Middle frontal gyrus (tissue), 1 donor: Measurements from ENCODE around the gene TMEM17.
A peak's percentile ranks its signal among the peaks of the same experiment; 100 is the strongest.

Experiments
- DNase-seq: peaks from one replicate; pipeline ENCODE4 v3.0.0-alpha.2; 2015; ENCODE audit warnings: low spot score; ENCODE audit errors: extremely low spot score

The TMEM17 gene

GRCh38 chr2:62511636-62512035 is 5.6 kb upstream of the TMEM17 start:
- no peak for DNase-seq

- DNase-seq, result no peak
These were observed 391 bp upstream of the TMEM17 start for GRCh38 chr2:62506421-62506750.

DNA sequence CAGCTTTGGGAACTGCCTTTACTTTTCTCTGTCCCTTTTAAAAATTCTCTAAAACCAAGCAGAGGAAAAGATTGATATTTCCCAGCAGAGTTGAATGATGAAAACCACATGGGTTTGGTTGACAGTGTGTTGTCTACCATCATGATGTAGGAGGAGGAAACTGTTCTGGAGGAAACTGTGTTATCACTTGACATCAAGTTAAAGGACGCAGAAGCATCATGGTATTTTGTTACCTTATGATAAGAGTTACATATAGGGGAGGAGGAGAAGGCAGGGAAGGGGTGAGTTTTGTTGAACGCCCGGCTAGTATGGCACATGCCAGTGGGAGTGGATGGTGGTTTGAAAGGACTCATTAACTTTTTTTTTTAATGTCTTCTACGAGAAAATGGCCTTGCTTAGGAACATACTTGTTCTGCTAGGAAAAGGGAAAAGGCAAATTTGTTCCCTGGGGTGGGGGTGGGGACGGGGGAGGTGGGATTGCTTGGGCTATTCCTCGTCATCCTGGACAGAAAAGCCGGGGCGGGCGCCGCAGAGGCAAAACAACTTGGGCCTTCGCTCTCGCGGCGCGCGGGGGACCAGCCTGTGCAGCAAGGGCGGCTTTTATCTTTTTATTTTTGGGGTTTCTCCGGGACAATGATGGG is 766 bp downstream of the TMEM17 start:
- DNase-seq, result no peak

GRCh38 chr2:62504657-62505056 is 1.3 kb downstream of the TMEM17 start:
- DNase-seq, result no peak

DNA sequence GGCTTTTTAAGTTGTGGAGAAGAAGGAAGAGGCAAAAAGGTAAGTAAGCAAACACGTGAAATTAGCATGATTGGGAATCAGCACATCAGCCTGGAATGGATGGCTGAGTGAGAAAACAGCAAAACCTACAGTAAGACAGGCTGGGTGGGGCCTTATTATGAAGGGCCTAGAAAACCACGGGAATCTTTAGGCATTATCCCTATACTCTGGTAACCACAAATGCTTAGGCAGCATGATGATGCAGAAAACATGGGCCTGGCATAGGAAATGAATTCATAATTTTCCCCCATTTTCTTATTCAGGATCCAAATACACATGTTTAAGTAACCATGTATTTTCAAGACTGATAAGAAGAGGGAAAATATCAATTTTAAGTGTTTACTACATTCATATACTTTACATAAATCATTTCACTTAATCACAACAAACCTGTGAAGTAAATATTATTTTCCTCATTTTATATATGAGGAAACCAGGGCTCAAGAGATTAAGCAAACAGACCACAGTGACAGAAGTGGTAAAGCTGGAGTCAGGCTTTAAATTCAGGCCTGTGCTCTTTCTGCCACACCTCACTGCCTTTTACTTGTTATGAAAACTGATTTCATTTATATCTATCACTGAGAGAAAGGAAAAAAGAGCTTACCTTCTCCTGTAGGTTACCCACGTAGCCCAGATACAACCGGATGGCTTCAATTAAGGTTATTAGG is 4.0 kb downstream of the TMEM17 start:
- no peak for DNase-seq

DNA sequence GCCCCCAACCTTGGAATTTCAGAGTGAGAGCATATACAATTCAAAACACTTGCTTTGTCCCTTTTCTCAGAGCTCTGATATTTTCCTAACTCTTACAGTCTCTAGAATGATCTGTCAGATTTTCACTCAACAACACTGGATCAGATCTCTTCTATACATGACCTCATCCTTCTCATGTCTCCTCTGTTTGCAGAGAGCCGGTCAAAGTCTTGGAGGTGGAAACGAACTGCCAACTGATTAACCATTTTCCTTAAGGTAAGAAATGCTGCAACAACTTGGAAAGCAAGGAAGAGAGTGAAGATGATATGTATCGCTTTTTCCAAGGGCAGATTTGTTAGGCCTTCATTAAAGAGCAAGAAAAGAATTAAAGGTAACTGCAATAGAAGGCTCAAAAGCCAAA is 4.9 kb downstream of the TMEM17 start:
- no peak for DNase-seq

GRCh38 chr2:62499430-62500060 is 6.5 kb downstream of the TMEM17 start:
- no peak for DNase-seq

DNA sequence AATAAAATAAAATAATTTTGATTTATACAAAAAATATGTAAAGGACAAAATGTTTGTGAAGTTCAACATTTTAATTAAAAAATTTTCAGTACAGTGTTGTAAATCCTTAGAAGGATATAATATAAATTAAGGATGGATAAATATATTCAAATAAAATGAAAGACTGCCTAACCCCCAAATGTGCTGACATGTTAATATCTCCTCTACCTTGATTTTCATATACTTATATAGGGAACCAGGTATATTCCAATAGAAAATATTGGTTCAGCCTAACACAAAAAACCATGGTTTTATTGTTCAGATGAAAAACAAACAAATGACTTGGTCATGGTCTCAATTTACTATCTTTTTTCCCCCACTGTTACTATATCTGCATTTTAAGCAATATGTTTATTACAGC is 7.3 kb downstream of the TMEM17 start:
- DNase-seq, result no peak

GRCh38 chr2:62495761-62496160 is 10.2 kb downstream of the TMEM17 start:
- DNase-seq, result no peak

- DNase-seq, result no peak
These were observed 13.9 kb downstream of the TMEM17 start for GRCh38 chr2:62492048-62492447.

DNA sequence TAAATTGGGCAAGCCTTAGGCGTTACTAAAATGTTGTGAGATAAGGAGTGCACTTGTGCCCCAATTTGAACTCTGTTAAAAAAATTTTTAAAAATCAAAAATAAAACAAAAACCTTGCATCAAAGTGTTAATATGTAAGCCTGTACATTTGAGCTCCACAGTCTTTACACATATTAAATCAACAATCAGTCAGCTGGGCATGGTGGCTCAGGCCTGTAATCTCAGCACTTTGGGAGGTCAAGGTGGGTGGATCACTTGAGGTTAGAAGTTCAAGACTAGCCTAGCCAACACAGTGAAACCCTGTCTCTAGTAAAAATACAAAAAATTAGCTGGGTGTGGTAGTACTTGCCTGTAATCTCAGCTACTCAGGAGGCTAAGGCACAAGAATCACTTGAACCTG is 16.3 kb downstream of the TMEM17 start:
- no peak for DNase-seq

- no peak for DNase-seq
These were observed 16.8 kb downstream of the TMEM17 start for GRCh38 chr2:62489162-62489561.

DNA sequence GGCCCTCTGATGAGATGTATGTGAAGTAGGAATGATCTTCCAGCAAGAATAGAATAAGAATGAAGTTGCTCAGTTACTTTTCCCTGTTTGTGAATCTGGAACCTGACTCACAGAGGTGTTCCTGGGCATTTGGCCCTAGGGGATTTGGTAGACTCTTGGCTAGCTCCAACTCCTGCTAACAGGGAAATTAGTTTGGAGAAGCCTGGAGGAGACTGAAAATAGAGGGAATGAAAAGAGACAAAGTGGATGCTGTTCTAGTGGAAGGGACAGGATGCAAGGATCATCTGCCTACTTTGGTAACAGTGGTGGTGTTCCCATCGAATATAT is 19.6 kb downstream of the TMEM17 start:
- no peak for DNase-seq

GRCh38 chr2:62485761-62486438 is 20.1 kb downstream of the TMEM17 start:
- no peak for DNase-seq

DNA sequence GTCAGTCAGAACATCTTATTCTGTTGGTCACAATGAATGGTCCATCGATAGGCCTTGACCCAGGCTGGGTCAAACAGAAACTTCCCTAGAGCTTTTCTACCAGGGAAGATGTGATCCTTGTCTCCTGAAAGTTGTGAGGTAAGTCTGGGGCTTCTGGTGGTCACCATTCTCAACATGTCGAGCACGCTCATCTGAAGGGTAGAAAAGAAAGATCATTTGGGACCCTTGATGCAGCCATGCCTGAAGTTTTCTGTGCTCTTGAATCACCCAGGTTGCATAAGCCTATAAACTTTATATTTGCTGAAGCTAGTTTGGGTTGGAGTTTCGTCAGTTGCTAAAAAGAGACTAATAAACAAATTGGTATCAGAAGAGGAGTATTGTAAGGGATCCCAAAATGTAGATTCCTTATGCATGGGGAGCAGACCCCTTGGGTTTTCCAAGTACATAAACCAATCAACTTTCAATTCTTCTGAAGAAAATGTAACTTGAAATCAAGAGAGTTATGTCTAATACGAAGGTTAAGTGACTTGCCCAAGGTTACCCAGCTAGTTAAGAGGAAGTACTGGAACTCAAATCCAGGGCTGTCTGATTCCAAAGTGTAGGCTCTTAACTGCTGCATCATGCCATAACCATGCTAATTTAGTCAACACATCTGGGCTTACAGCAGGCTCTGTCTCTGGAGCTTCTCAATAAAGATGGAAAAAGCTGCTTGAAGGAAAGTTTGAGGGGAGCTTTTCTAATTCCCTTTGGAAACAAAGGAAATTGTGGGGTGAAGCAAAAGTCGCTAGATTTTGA is 23.2 kb downstream of the TMEM17 start:
- no peak for DNase-seq

DNA sequence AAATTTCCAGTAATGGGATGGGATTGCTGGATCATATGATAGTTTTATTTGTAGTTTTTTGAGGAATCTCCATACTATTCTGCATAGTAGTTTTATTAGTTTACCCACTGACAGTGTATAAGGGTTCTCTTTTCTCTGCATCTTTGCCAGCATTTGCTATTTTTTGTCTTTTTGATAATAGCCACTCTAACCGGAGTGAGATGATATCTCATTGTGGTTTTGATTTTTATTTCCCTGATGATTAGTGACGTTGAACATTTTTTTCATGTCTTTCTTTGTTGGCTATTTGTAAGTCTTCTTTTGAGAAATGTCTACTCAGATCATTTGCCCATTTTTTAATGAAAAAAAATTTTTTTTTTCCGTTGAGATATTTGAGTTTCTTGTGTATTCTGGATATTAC is 26.1 kb downstream of the TMEM17 start:
- no peak for DNase-seq

DNA sequence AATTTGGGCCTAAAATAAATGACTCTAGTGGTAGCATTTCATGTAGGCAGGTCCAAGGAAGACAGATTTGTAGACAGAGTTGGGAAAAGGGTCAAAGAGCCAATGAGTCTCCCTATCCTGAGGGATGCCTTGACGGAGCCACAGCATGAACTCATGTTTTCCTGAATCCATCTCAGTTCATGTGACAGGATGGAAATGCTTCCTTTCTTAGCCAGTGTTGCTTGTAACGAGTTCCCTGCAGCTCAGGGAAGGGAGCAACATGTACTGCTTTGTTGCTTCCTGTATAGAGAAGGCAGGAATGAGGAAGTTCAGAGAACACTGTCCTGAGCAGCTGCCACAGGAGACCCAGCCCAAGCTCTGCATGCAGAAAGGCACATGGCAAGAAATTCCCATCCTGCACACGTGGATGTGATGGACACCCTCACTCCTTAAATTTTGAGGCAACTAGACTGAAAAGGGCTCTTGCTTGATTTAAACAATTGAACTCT is 27.9 kb downstream of the TMEM17 start:
- no peak for DNase-seq

- DNase-seq, result no peak
These were observed 28.4 kb downstream of the TMEM17 start for GRCh38 chr2:62477573-62477972.

DNA sequence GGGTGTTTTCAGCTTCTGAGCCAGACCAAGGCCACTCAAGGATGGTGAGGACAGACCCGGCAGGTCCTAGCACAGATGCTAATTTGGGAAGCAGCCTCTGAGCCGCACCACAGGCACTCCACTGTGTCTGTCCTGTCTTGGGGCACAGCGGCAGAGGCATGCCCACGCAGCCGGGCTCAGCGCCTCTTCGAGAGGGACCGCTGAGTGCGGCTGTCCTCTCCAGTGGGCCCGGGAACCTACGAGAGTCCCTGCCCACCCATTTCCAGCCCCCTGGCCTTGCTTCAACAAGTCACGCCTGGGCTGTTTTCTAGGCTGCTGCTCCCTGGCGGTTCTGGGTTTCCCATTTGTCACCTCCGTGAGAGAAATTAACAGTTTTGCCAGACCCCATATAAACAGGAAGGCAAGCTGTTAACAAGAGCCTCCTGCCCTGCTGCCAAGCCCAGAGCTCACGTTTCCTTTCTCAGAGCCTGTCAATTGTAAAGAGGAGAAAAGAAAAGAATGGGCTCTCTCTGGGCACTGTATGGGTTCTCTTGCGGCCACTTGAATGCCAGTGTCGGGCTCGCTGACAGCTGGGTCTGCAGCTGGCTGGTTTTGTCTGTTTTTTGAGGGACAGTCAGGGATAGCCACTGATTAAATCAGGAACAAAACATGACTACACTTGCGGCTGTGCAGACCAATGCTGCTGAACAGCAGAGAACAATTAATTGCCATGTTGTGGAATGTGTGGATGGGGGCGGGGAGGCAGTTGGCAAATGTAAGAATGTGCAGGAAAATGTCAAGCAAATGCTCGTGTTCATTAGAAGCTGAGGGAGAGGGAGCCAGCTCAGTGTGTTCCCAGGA is 30.6 kb downstream of the TMEM17 start:
- DNase-seq, result no peak

DNA sequence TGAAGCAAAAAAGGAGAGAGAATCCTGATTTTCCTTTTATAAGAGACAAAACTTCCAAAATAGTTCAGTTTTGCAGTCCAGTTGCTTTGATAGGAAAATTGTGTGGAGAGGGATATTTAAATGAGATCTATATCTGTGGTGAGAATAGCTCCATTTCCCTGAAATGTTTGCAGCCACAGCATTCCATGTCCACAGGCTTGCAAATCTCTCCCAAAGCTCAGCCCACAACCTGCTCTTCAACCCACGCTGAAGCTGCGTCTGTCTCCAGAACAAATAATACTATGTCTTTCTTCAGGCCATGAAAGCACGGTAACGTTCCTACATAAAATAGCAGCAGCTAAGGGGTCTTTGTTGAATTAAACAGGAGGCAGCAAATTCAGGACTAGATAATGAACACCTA is 31.8 kb downstream of the TMEM17 start:
- peak; percentile 62 for DNase-seq
